Stimulated activated CD8-positive, alpha-beta memory T cell treated with anti-CD3 and anti-CD28 coated beads, Interleukin-4, amount 100 ng/mL, for 4 hours (primary cell): ENCODE results near the gene CCL16.
"Not testable (repeated sequence)": the region's sequence is repeated elsewhere in the genome, so short reads cannot be mapped to it uniquely, and the experiment has no call there.

Experiments
- DNase-seq, 2 donors: peaks; one replicate each; pipeline ENCODE4 v3.0.0-alpha.2; 2020; ENCODE audit warnings: low read depth in 2 of 2, low spot score in 1 of 2

The CCL16 gene

GRCh38 chr17:35942588-35943186 is 38.6 kb downstream of the CCL16 start:
- no peak for DNase-seq

GRCh38 chr17:35938492-35938891 is 42.8 kb downstream of the CCL16 start:
- DNase-seq, result not testable (repeated sequence)

GRCh38 chr17:35936063-35936462 is 45.2 kb downstream of the CCL16 start:
- DNase-seq, result no peak

GRCh38 chr17:35934760-35935159 is 46.5 kb downstream of the CCL16 start:
- DNase-seq, result no peak

GRCh38 chr17:35932586-35932985 is 48.7 kb downstream of the CCL16 start:
- DNase-seq, result no peak

GRCh38 chr17:35931794-35932425 is 49.4 kb downstream of the CCL16 start:
- DNase-seq, result no peak

GRCh38 chr17:35930211-35931065 is 50.9 kb downstream of the CCL16 start, which contains the start of gene RDM1:
Gene RDM1, minus strand, starts transcription at chr17:35930773. Its CDS starts 46 bp downstream, at chr17:35930727.
- peak; percentile 53 to 64 for DNase-seq

GRCh38 chr17:35927714-35928113 is 53.6 kb downstream of the CCL16 start:
- no peak for DNase-seq
